ENCODE measurements around the gene MAP2K5.

Gene MAP2K5

DNA sequence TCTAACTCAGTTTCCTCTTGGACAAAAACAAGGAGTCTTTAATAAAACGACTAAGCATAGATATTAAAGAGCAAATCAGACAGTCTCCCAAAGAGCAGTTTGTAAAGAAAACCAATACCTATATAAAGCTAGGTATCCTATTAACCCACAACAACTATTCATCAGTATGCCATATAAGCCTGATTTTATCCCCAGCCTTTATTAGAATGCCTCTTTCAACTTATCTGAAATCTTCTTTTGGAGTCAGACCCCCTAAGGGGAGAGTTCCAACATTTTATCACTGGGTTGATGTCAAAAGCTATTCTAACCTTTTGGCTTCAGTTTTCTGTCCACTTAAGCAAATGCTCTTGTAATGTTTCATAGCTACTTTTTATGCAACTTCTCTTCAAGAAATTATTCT, 17.8 kb downstream of the MAP2K5 start:
- DNase-seq, result no peak

DNA sequence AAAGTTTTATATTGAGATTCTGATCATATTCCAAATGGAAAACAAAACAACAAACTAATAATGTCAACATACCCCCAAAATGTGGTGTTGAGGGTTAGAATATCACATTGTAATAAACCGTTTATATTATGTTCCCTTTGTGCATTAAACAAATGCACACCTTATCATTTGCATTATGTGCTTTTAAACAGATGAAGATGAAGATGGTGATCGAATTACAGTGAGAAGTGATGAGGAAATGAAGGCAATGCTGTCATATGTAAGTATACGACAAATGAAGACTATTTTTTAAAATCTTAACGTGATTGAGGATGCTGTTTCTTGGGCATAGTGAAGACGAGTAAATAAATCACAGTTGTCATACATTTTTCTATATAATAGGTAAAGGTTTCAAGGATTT, 20.6 kb downstream of the MAP2K5 start:
- no peak for DNase-seq

DNA sequence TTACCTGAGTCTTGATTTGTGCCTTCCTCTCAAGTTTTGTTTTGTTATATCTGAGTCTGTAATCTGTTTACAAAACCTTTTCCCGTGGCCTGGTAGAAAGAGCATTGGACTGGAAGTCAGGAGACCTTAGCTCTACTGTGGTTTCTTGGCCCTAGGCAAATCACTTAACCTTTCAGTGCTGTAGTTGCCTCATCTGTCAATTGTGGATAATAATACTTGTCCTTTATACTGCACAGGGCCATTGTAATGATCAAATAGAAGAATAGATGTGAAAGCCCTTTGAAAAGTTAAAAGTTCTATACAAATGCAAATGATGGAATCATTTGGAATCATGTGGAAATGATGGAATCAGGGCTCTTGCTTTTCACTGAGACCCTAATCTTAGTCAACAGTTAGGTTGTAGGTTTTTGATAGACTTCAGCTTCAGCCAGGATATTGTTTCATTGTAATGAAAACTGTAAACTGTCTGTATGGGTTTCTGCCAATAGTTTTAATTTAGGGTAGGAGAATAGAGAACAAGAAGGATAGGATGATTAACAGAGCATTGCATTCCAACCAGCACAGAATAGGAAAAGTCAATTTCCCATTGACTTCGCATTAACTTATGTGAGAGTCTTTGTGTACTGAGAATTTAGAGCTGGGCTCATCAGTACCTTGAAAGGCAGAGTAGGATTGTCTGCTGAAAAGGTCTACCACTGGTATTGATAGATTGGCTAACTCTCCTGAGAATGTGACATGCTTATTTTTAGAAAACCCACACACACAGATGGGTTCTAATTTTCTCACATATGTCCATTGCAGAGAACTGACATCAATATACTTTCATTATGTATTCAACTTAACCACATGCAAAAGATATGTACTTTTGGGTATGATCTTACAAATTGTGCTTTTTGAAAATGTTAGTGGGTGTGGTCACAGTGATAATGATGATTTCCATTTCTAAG, 21.8 kb downstream of the MAP2K5 start:
- no peak for DNase-seq

DNA sequence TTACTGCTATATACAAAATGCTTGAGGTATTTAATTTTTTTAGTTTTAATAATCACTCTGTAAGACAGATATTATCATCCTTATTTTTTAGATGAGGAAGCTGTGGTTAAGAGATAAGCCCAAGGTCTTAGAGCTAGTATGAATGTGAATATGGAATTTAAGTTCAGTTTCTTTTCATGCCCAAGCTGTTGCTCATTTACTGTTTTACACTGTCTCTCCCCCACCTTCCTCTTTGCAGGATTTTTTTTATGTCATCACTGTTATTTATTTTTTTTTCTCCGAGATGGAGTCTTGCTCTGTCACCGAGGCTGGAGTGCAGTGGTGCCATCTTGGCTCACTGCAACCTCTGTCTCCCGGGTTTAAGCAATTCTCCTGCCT, 22.5 kb downstream of the MAP2K5 start:
- DNase-seq, result no peak

DNA sequence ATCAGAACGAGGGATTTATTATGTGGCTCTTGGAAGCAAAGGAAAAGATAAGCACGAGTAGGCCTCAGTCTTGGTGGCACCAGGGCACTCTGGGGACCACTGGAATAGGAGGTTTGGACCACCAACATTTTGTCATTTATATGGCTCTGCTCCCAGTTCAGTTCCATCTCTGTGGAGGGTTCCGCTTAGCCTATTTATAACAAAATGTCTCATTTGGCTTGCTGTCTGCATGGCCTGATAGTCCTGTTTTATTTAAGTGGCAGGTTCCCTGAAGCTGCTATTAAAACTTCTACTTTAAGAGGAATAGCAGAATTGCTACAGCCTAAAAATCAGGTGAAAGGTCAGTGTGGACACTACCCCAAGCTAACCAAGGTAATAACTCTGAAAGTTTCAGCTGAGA, 27.2 kb downstream of the MAP2K5 start:
- no peak for DNase-seq

DNA sequence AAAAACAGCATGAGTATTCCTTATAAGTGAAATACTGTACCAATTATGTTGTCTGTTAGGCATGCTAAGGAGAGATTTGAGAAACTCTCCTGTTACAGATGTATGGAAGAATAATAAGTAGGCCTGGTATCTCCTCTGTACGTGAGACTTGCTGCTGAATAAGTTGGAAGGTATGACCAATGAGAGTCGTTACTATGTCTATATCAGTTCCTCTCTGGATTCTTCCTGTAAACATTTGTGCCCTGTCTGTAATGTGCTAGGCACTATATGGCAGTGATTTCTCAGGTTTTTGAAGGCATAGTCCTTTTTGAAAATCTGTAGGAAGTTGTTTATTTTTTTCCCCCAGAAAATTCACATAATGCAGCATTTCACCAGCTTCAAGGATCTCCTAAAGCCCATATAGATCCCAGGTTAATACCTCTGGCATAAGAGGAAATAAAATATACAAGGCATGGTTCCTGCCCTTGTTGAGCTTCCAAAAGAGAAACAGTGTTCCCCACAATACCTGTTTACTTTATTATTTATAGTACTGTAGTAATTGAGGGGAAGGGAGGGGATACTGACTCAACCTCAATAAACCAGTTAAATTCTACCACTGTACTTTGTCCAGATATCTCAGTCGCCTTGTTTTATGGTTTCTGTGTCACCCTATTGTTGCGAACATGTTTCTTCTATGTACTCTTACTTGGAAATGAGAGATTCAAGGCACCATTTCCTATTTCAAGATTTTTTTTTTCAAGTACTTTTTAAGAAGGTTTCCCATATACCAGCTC, 28.6 kb downstream of the MAP2K5 start:
- DNase-seq, result no peak

DNA sequence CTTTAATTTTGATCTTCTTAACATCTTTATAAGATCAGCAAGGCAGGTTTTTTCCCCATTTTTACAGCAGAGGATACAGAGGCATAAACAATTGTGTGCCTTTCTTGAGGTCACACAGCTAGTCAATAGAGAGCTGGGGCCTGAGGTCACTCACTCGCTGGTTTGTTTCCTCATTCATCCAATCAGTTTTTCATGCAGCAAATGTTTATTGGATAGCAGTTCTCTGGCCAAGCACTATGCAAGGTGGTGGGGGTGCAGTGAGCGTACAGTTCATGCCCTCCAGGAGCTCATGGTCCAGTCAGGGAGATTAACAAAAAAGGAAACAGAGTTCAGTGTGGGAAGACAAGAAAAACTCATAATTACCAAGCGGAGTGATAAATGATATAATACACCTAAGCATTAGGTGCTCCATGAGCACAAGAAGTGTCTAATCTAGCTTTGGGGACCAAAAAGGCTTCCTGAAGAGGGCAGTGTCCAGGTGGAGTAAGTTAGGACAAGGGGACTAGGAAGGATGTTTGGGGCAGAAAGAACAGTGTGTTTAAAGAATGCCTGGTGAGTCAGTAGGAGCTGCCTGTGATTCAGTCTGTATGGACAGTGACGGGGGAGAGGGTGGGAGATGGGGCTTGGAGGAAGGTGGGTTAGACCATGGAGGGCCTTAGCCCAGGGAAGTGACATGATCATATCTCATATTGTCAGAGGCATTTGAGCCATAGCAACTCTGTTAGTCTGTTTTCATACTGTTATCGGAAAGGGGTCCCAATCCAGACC, 29.3 kb downstream of the MAP2K5 start:
- DNase-seq, result no peak

DNA sequence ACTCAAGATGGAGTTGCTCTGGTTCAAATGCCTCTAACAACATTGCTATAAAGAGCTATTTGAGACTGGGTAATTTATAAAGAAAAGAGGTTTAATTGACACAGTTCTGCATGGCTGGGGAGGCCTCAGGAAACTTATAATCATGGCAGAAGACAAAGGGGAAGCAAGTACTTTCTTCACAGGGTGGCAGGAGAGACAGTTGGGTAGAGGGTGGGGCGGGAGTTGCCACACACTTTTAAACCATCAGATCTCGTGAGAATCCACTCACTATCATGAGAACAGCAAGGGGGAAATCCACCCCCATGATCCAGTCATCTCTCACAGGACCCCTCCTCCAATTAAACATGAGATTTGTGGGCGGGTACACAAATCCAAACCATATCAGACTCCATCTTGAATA, 30.7 kb downstream of the MAP2K5 start:
- no peak for DNase-seq

DNA sequence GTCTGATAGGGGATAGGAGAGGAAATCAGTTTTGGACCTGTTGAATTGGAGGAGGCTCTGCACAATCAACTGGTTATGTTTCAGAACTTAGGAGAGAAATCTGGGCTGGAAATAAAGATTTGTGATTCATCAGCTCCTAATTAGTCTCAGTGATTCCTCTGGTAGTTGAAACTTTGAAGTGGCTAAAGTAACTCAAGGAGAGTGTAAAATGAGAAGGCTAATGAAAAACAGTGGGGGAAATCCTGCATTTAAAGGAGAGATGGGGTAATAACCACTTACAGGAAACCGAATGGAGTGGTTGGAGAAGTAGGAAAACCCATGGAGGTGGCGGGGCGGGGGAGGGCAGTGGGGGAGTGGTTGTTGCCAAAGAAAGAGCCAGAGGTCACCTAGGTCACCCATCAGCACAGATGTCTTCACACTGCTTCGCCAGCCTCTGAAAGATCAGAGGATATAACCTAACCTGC, 32.6 kb downstream of the MAP2K5 start:
- DNase-seq, result no peak

DNA sequence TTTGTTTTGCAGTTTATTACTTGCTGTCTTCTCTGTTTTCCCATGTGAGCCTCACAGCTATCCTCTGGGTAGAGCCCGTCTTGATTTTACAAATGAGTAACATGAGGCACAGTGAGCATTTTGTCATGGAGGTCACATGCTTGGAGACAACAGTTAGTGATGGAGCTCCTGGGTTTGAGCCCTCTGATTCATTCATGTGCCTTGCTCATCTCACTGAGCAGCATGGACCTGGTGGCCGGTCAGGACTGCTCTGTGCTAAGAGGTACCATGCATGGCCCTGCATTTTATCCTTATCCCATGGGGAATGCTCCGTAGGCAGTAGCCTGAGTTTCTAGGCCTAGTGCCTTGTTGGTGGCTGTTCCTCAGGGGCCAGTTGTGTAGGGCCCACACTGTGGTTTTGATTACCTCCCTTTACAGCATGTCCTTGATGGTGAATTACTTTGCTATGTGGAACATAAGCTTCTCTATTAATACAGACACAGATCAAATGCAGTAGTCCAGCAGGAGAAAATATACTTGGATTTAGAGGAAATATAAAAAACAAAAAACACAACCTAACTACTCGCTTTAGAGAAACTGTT, 35.6 kb downstream of the MAP2K5 start:
- no peak for DNase-seq

DNA sequence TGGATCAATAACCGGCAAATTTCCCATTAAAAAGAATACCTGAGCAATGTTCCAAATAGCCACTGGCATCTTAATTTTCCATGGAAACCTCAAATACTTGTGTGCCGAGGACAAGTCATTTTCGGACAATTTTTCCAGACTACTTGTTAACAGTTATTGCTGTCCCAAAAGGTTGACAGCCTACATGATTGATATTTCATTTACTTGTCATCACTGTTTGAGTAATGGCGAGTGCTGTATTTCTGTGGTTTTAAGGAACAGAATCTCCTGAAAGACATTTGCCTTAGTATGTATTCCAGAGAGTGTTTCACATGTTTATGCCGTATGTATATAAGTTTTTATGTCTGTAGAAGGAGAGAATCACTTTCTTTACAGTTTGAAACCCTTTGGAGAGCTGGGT, 36.7 kb downstream of the MAP2K5 start:
- DNase-seq, result no peak

DNA sequence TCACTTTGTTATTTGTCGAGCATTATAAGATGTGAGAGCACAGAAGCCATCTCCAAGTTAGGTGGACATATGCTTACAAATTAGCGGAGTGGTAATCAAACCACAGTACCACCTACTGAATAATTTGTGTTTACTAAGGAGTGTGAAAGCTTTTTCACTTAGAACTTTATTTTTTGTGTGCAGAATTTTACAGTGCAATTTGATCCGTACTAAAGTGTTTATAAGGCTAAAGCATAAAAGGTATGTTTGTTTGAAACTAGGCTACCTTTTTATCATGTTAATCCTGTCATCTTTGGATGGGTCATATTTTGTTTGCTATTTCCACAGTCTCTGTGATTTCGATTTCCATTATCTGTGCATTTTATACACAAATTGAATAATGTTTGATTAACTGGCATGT, 37.5 kb downstream of the MAP2K5 start:
- DNase-seq, result no peak

DNA sequence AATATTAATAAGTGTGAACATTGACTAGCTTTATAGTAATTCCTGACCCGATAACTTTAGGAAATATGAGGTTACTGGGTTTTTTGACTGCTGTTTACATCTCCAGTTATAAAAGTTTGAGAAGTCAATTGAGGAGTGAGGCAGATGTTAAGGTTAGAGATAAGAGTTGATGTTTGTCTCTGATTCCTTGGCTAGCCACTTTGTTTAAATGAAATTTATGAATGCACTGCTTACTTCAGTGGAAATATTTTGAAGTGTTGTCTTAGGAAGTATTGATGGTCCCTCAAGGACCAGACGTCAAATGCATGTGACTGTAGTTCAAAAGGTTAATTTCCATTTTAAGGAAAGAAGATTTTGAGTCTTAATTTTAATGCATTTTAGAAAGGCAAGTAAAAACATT, 41.7 kb downstream of the MAP2K5 start:
- no peak for DNase-seq

DNA sequence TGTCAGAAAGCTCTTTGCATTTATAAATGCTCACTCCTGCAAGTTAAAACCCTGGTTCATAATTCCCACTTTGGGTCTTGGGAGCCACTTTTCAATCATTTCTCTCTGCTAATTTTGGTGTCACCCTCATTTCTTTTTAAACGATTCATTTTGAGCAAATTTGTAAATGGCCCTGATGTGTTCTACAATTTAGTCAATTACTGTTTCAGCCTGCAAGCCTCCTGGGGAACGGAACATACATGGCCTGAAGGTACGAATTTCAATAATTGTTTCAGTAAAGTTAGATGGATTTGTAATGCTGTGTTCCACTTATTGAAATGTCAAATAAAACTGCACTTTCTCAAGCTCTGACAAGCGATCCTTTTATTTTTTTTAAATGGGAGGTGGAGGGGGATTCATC, 43.2 kb downstream of the MAP2K5 start:
- no peak for DNase-seq

DNA sequence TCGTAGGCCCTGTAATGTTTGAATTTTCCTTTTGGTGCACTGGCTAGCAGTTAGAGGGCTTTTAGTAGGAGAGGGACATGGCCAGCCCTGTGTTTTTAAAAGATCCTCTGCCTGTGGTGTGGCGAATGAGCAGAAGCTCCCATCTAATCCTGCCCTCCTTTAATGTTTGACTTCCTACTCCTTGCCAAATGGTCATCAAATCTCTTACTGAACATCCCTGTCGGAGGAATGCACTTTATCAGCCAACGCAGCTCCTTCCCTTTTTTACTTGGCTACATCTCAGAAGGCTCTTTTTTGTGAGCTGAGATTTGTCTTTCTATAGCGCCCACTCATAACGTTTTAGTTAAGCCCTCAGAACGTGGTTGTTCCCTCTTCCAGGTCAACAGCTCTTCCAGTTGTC, 44.8 kb downstream of the MAP2K5 start:
- DNase-seq, result no peak

DNA sequence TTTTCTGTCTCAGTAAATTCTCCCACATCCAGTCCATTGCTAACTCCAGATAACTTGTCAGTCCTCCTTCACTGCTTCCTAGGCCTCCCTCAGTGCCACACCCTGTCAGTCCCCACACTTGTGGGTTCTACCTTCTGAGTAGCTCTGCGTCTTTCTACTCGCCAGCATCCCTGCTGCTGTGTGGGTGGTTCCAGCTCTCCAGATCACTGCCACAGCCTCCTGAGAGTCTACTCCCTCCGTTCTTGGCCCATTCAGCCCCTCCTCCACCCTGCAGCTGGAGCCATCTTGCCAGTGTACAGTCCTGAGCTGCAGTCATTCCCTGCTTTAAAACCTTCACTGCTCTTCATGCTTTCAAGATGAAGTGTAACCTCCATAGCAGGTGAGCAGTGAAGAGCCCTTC, 45.3 kb downstream of the MAP2K5 start:
- DNase-seq, result no peak

DNA sequence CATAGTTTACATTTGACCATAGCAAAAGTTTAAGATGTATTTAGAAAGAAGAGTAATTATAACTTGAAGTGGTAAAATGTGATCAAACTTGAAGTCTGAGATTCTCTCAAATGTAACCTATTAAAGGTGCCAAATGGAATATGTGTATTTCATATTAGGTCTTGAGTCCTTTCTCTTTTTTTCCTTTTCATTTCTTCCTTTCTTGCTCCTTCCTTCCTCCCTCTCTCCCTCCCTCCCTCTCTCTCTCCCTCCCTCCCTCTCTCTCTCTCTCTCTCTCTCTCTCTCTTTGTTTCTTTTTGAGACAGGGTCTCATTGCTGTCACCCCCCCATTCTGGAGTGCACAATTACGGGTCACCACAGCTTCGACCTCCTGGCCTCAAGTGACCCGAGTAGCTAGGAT, 47.7 kb downstream of the MAP2K5 start:
- DNase-seq, result no peak

DNA sequence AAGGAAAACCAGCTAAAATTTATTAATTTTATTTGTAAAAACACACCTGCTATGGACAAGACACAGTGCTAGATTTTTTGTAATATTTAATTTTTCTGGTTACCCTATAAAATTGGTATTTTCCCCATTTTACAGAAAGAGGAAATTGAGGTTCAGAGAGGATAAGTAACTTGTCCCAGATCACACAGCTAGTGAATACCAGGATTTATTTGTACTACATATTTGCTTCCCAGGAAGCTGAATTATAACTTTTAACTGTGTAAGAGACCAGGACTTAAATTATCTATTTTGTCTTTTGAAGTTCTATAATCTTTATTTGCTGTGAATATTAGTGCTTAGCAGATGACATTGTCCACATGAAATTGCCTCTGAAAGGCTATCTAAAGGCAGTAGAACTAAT, 49.7 kb downstream of the MAP2K5 start:
- DNase-seq, result no peak

DNA sequence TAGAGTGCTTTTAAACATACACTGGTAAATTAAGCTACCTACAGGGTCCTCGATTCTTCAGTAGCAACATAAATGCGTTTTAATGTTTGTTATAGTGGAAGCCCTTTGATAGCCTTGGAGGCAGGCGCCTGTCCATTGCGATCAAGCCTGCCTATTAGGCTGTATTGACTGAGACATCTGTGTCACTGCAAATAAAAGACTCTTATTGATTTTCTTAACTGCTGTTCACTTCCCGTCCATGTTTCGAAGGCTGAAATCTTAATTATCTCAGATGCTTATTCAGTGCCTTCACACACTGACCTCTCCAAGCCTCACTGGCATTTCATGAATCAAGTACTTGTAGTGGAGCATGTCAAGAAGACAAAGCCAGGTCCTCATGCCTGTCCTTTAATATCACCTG, 51.1 kb downstream of the MAP2K5 start:
- no peak for DNase-seq

DNA sequence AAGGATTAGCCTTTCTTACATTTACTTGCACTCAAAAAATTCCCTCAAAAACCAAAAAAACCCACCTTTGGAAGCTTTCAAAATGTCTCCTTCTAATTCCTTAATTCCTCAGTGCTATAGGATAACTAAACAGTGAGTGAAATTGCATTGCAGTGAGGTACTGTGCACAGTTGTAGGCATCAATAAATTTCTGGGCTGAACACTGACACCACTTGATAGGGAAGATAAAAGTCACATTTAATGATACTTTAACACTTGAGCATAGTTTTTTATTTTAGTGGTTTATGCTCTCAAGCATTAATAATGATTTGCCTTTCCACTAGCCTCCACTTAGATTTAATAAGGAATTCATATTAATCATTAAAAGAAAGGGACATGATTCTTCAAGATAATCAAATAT, 52.3 kb downstream of the MAP2K5 start:
- DNase-seq, result no peak

DNA sequence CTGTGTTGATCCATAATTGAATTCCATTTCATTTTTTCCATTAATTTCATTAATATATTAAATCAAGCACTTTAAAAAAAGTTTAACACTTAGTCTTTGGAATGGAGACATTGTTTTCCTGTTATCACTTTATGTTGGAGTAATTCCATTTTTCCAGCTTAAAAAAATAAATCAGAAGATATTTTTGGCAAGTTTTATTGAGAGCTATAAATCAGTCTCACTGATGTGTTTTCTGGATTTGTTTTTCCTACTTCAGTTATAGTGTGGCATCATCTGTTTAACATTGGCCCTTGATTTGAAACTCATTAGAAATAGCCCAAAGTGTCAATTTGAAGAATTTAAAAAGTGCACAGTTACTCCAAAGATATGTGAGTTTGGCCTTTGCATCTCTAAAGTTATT, 53.1 kb downstream of the MAP2K5 start:
- no peak for DNase-seq

DNA sequence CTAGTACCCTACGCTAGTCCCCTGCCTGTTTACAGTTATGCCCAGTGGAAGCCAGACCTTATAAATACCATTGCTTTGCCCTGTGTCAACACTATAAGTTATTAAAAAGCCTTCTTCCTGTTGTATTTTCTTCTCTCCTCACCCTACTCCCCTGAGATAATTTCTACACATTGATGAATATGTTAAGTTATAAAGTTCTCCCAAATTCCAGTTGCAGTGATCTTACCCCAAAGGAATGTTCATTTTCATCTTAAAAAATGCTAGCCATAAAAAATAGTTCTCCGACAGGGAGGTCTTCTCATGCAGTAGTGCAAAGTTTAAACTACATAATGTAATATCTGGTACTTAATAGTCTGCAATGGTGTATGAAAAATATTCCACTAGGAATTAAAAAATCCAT, 58.6 kb downstream of the MAP2K5 start:
- no peak for DNase-seq

DNA sequence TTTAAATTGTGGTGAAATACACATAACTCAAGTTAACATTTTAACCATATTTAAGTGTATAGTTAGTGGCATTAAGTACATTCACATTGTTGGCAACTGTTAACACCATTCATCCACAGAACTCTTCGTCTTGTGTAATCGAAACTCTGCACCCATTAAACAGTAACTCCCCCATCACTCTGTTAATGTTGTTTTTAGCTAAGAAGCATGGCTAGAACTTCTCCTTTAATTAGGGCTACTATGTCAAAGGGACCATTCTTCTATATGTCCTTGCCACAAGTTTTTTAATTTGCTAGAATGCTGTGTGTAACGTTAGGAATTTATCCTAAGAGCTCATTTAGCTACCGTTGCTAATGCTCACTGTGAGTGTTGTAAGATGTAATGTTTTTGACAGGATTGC, 60.6 kb downstream of the MAP2K5 start:
- DNase-seq, result no peak

Data from T1000 (cell line).